Activated CD4-positive, alpha-beta memory T cell treated with anti-CD3 and anti-CD28 coated beads for 36 hours (primary cell): Measurements from ENCODE around the gene TRERF1. TPM values are rescaled to one million over a fixed set of nuclear protein-coding genes. Genes with fewer than 3 reads are reported as not detected.
"Not testable (repeated sequence)": the region's sequence is repeated elsewhere in the genome, so short reads cannot be mapped to it uniquely, and the experiment has no call there.

Experiments
- CTCF ChIA-PET: fragments of 350-600 bp; sonication (Branson Sonifier 250); formaldehyde crosslinking; loops from one replicate; lab custom pipeline; 2021; ENCODE audit warnings: antibody characterized with exemption, inconsistent platforms; lab: Charles Lee
- POLR2A ChIA-PET: fragments of 350-600 bp; sonication (Branson Sonifier 250); formaldehyde crosslinking; loops from one replicate; lab custom pipeline; 2021; ENCODE audit warnings: antibody characterized with exemption; lab: Charles Lee
- DNase-seq: peaks from one replicate; pipeline ENCODE4 v3.0.0-alpha.2; 2020
- H3K27ac Mint-ChIP-seq: one replicate; pipeline ENCODE4 v1.8.0; 2021; ENCODE audit warnings: mixed read lengths
- H3K27me3 Mint-ChIP-seq: one replicate; pipeline ENCODE4 v1.8.0; 2021; ENCODE audit warnings: mixed read lengths
- H3K36me3 Mint-ChIP-seq: one replicate; pipeline ENCODE4 v1.8.0; 2021; ENCODE audit warnings: mixed read lengths
- H3K4me1 Mint-ChIP-seq: one replicate; pipeline ENCODE4 v1.8.0; 2021; ENCODE audit warnings: low read depth, mixed read lengths
- H3K4me3 Mint-ChIP-seq: one replicate; pipeline ENCODE4 v1.8.0; 2021; ENCODE audit warnings: mild to moderate bottlenecking, mixed read lengths
- H3K9me3 Mint-ChIP-seq: one replicate; pipeline ENCODE4 v1.8.0; 2021; ENCODE audit warnings: mixed read lengths
- intact Hi-C: fragments of 100-400 bp; cut with micrococcal nuclease; formaldehyde crosslinking; loops from one replicate; pipeline ENCODE4 v1.15.1; 2023
- total RNA-seq, 2 experiments: library from RNA; stranded (reverse); gene quantifications; one replicate each; pipeline ENCODE4 v1.2.3, GENCODE V29; 2021

Gene TRERF1
- total RNA-seq, 2 experiments from 2014 or later: 16.3 to 16.7 TPM

DNA sequence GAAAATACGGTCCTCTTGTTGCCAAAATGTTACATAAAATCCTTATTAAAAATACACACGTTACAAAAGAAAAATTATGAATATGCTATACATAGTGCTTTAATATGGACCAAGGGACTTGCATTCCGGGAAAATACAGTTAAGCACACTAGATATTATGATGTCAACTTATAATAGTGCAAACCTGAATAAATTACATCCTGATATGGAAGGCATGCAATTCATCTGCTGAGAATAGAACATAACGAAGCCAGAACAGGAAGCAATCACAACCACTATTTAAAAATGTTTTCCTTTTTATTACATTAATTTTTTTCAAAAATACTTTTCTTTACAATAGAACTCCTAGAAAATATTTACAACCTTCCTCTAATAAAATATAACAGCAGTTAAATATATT is 226.3 kb downstream of the TRERF1 start:
- Mint-ChIP-seq H3K27me3 (no peaks in the 10 kb centered on the region), H3K9me3 (no peaks in the 10 kb centered on the region), H3K36me3 (peaks cover 7% of the 10 kb centered on the region), H3K4me3 (no peak overlapping the region), H3K4me1 (peaks cover 23% of the 10 kb centered on the region), H3K27ac (no peak overlapping the region)
- intact Hi-C loops: loop anchor here (2.0 kb wide), 1 partner anchor 695 kb away; no protein-coding TSS in a partner anchor
- no peak for DNase-seq
- CTCF ChIA-PET: interaction anchor here (2.0 to 2.1 kb wide), 2 partner anchors 11 to 322 kb away, joined by 10 to 12 read pairs; no protein-coding TSS in a partner anchor
- POLR2A ChIA-PET: interaction anchor here (0.6 kb wide), 4 partner anchors 68 to 1464 kb away, joined by 3 to 4 read pairs (median 4); no protein-coding TSS in a partner anchor

DNA sequence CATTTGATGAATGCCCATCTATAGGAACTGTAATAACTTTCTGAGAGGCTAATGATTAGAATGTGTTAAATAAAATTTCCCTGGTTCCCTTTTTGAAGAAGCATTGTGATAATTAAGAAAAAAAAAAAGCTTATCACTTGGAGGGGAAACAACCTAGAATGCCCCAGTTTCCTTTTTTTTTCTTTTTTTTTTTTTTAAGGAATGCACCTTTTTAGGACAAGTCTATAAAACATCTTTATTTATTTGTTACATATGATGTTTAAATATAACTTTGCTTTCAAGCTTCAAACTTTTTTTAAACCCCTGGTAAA is 226.7 kb downstream of the TRERF1 start:
- DNase-seq: no peak
- Mint-ChIP-seq H3K27ac (peak overlapping the region; percentile 80), H3K36me3 (peaks cover 7% of the 10 kb centered on the region), H3K4me3 (no peak overlapping the region), H3K27me3 (no peaks in the 10 kb centered on the region), H3K9me3 (no peaks in the 10 kb centered on the region), H3K4me1 (peaks cover 21% of the 10 kb centered on the region)
- intact Hi-C loops: loop anchor here (2.0 kb wide), 1 partner anchor 694 kb away; no protein-coding TSS in a partner anchor
- POLR2A ChIA-PET: interaction anchor here (0.6 kb wide), 4 partner anchors 68 to 1464 kb away, joined by 3 to 4 read pairs (median 4); no protein-coding TSS in a partner anchor
- CTCF ChIA-PET: interaction anchor here (2.0 to 2.1 kb wide), 2 partner anchors 10 to 323 kb away, joined by 10 to 12 read pairs; no protein-coding TSS in a partner anchor

GRCh38 chr6:42224222-42225028 is 227.3 kb downstream of the TRERF1 start:
- ChIA-PET CTCF (interaction anchor here (0.6 to 2.1 kb wide), 4 partner anchors 10 to 1436 kb away, joined by 3 to 12 read pairs (median 6); no protein-coding TSS in a partner anchor), POLR2A (interaction anchor here (0.6 to 0.9 kb wide), 3 partner anchors 13 to 525 kb away, joined by 3 to 4 read pairs (median 3); no protein-coding TSS in a partner anchor)
- Mint-ChIP-seq H3K27ac (peak overlapping the region; percentile 80), H3K9me3 (no peaks in the 10 kb centered on the region), H3K4me1 (peaks cover 21% of the 10 kb centered on the region), H3K36me3 (peaks cover 7% of the 10 kb centered on the region), H3K4me3 (peak overlapping the region; percentile 54), H3K27me3 (no peaks in the 10 kb centered on the region)
- DNase-seq: peak; percentile 33
- intact Hi-C loops: loop anchor here (1.0 to 5.0 kb wide), 3 partner anchors 116 to 694 kb away; partner anchors contain the start of gene TRERF1

- H3K27me3 Mint-ChIP-seq: no peaks in the 10 kb centered on the region
- POLR2A ChIA-PET: no interaction called here
- DNase-seq: no peak
- H3K9me3 Mint-ChIP-seq: no peaks in the 10 kb centered on the region
- H3K4me1 Mint-ChIP-seq: peaks cover 28% of the 10 kb centered on the region
- peaks cover 3% of the 10 kb centered on the region for H3K36me3 Mint-ChIP-seq
- no peak overlapping the region for H3K27ac Mint-ChIP-seq
- CTCF ChIA-PET: interaction anchor here (1.0 to 1.5 kb wide), 2 partner anchors 301 to 325 kb away, joined by 3 read pairs; partner anchors contain the start of gene MED20
- intact Hi-C loops: loop anchor here (5.0 kb wide), 1 partner anchor 230 kb away; the partner anchor contains the start of gene TRERF1
- no peak overlapping the region for H3K4me3 Mint-ChIP-seq
These were observed 229.3 kb downstream of the TRERF1 start for GRCh38 chr6:42222448-42222847.

- H3K4me1 Mint-ChIP-seq: peaks cover 34% of the 10 kb centered on the region
- H3K27me3 Mint-ChIP-seq: no peaks in the 10 kb centered on the region
- H3K27ac Mint-ChIP-seq: no peak overlapping the region
- H3K9me3 Mint-ChIP-seq: no peaks in the 10 kb centered on the region
- DNase-seq: no peak
- CTCF ChIA-PET: interaction anchor here (1.5 kb wide), 1 partner anchor 326 kb away, joined by 3 read pairs; no protein-coding TSS in a partner anchor
- H3K36me3 Mint-ChIP-seq: peaks cover 4% of the 10 kb centered on the region
- POLR2A ChIA-PET: no interaction called here
- intact Hi-C loops: loop anchor here (5.0 kb wide), 1 partner anchor 231 kb away; the partner anchor contains the start of gene TRERF1
- H3K4me3 Mint-ChIP-seq: no peak overlapping the region
These were observed 230.2 kb downstream of the TRERF1 start for GRCh38 chr6:42221546-42221945.

DNA sequence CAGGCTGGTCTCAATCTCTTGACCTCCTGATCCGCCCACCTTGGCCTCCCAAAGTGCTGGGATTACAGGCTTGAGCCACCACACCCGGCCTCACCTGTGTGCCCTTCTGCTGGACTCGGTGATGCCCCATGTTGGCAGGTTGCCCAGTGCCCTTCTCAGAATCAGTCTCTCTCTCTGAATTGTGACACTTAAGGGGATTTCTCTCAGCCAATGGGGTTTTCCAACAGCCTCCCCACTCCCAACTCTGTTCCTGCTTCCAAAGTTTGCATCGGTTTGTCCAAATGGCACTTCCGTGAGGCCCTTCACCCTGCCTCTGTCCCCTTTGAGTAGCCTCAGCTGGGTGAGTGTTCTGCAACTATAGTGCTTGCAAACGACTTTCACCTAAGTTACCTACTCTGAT is 230.9 kb downstream of the TRERF1 start:
- intact Hi-C loops: loop anchor here (5.0 kb wide), 1 partner anchor 231 kb away; the partner anchor contains the start of gene TRERF1
- Mint-ChIP-seq H3K36me3 (peaks cover 4% of the 10 kb centered on the region), H3K4me3 (no peak overlapping the region), H3K9me3 (no peaks in the 10 kb centered on the region), H3K4me1 (peaks cover 38% of the 10 kb centered on the region), H3K27ac (no peak overlapping the region), H3K27me3 (no peaks in the 10 kb centered on the region)
- ChIA-PET POLR2A (no interaction called here), CTCF (interaction anchor here (1.5 kb wide), 1 partner anchor 326 kb away, joined by 3 read pairs; no protein-coding TSS in a partner anchor)
- peak; percentile 41 for DNase-seq

DNA sequence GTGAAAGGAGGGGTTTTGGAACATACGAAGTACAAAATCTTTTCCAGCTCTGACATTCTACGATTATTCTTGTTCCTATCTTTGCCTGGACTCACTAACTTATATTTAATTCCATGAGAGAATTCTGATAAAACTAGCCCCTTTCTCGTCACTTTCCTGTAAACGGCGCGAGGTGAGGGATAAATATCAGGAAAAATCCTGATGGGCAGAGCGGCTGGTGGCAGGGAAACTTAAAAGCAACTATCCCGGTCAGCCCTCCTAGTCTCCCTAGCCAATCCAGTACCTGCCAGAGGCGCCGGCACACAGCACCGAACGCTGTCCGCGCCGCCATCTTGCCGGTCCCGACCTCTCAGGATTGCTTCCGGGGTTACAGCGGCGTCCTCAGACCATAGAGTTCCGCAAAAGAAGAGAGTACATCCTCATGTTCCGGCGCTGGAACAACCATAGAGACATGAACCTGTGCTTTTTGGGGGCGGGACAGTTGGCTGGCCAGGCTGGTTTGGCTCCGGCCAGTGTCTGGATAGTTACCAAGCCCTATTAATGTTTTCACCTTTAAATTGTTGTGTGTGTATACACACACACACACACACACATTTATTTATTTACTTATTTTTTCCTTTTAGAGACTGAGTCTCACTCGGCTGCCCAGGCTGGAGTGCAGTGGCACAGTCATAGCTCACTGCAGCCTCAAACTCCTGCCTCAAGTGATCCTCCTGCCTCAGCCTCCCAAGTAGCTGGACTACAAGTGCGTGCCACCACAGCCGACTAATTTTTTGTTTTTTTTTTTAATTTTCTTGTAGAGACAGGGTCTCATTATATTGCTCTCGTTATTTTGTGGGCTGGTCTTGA is 234.0 kb downstream of the TRERF1 start, which contains the start of gene MRPS10:
TSS of gene MRPS10 (minus strand) at position 343 of the 849 bp plus-strand sequence. CDS start at position 331, 12 bp downstream.
- peak within 1 kb of the TSS; percentile 99 for H3K4me3 Mint-ChIP-seq
- DNase-seq: peak; percentile 95
- H3K4me1 Mint-ChIP-seq: peaks cover 39% of the 10 kb centered on the region
- H3K9me3 Mint-ChIP-seq: no peaks in the 10 kb centered on the region
- ChIA-PET CTCF (interaction anchor here (0.7 to 2.0 kb wide), 8 partner anchors 113 to 430 kb away, joined by 3 to 18 read pairs (median 4); partner anchors contain the start of genes BYSL, MED20, TOMM6 and UBR2), POLR2A (interaction anchor here (0.6 to 0.7 kb wide), 3 partner anchors 224 to 429 kb away, joined by 3 to 4 read pairs (median 3); no protein-coding TSS in a partner anchor)
- intact Hi-C loops: loop anchor here (1.0 to 5.0 kb wide), 4 partner anchors 295 to 435 kb away; partner anchors contain the start of genes BYSL, MED20 and PRICKLE4
- peaks cover 9% of the 10 kb centered on the region for H3K36me3 Mint-ChIP-seq
- no peaks in the 10 kb centered on the region for H3K27me3 Mint-ChIP-seq
- peak within 1 kb of the TSS; percentile 94 for H3K27ac Mint-ChIP-seq

- intact Hi-C loops: loop anchor here (1.0 to 5.0 kb wide), 4 partner anchors 295 to 435 kb away; partner anchors contain the start of genes BYSL, MED20 and PRICKLE4
- H3K4me3 Mint-ChIP-seq: peak overlapping the region; percentile 99
- H3K36me3 Mint-ChIP-seq: peaks cover 13% of the 10 kb centered on the region
- peak overlapping the region; percentile 94 for H3K27ac Mint-ChIP-seq
- peaks cover 39% of the 10 kb centered on the region for H3K4me1 Mint-ChIP-seq
- no peaks in the 10 kb centered on the region for H3K9me3 Mint-ChIP-seq
- POLR2A ChIA-PET: no interaction called here
- DNase-seq: no peak
- CTCF ChIA-PET: interaction anchor here (0.7 to 2.0 kb wide), 7 partner anchors 112 to 429 kb away, joined by 3 to 18 read pairs (median 3); partner anchors contain the start of genes BYSL, MED20, TOMM6 and UBR2
- H3K27me3 Mint-ChIP-seq: no peaks in the 10 kb centered on the region
These were observed 234.6 kb downstream of the TRERF1 start for GRCh38 chr6:42217157-42217518.

GRCh38 chr6:42216495-42216894 is 235.2 kb downstream of the TRERF1 start:
- peak overlapping the region; percentile 29 for H3K27ac Mint-ChIP-seq
- DNase-seq, H3K27me3 Mint-ChIP-seq, H3K9me3 Mint-ChIP-seq, POLR2A ChIA-PET: not testable (repeated sequence)
- intact Hi-C loops: loop anchor here (5.0 kb wide), 3 partner anchors 294 to 434 kb away; partner anchors contain the start of genes BYSL, MED20 and PRICKLE4
- CTCF ChIA-PET: interaction anchor here (0.8 to 2.0 kb wide), 4 partner anchors 112 to 353 kb away, joined by 3 to 18 read pairs (median 4); partner anchors contain the start of gene UBR2
- H3K4me1 Mint-ChIP-seq: peaks cover 36% of the 10 kb centered on the region
- H3K4me3 Mint-ChIP-seq: peak overlapping the region; percentile 71
- peaks cover 16% of the 10 kb centered on the region for H3K36me3 Mint-ChIP-seq

GRCh38 chr6:42212442-42212841 is 239.3 kb downstream of the TRERF1 start:
- no peak overlapping the region for H3K27ac Mint-ChIP-seq
- peaks cover 42% of the 10 kb centered on the region for H3K36me3 Mint-ChIP-seq
- DNase-seq: no peak
- H3K4me1 Mint-ChIP-seq: peaks cover 30% of the 10 kb centered on the region
- H3K9me3 Mint-ChIP-seq: no peaks in the 10 kb centered on the region
- no peaks in the 10 kb centered on the region for H3K27me3 Mint-ChIP-seq
- intact Hi-C loops: no loop called here
- H3K4me3 Mint-ChIP-seq: no peak overlapping the region
- ChIA-PET CTCF (interaction anchor here (1.8 kb wide), 1 partner anchor 335 kb away, joined by 8 read pairs; no protein-coding TSS in a partner anchor), POLR2A (no interaction called here)
